OCI-M1 (cell line): ENCODE results near the gene LETM1.
A peak's percentile ranks its signal among the peaks of the same experiment; 100 is the strongest.

Experiments
- DNase-seq: peaks from one replicate; lab custom pipeline; 2025; lab: John Stamatoyannopoulos, UW

Gene LETM1

GRCh38 chr4:1826531-1827350 is 29.2 kb downstream of the LETM1 start:
- no peak for DNase-seq

GRCh38 chr4:1825326-1825725 is 30.6 kb downstream of the LETM1 start:
- no peak for DNase-seq

- DNase-seq = no peak
Measured at GRCh38 chr4:1824746-1825145, 31.2 kb downstream of the LETM1 start.

GRCh38 chr4:1823545-1823932 is 32.4 kb downstream of the LETM1 start:
- no peak for DNase-seq

- no peak for DNase-seq
Measured at GRCh38 chr4:1822568-1823544, 33.1 kb downstream of the LETM1 start.

GRCh38 chr4:1821679-1822567 is 34.0 kb downstream of the LETM1 start:
- DNase-seq = no peak

GRCh38 chr4:1819816-1820215 is 36.1 kb downstream of the LETM1 start:
- DNase-seq = no peak

GRCh38 chr4:1819284-1819683 is 36.7 kb downstream of the LETM1 start:
- DNase-seq = no peak

- DNase-seq = no peak
Measured at GRCh38 chr4:1815997-1816860, 39.7 kb downstream of the LETM1 start.

GRCh38 chr4:1815096-1815996 is 40.6 kb downstream of the LETM1 start:
- no peak for DNase-seq

- DNase-seq = no peak
Measured at GRCh38 chr4:1814453-1814852, 41.5 kb downstream of the LETM1 start.

GRCh38 chr4:1813915-1814314 is 42.0 kb downstream of the LETM1 start:
- DNase-seq = no peak

- no peak for DNase-seq
Measured at GRCh38 chr4:1813231-1813630, 42.7 kb downstream of the LETM1 start.

- no peak for DNase-seq
Measured at GRCh38 chr4:1812720-1813119, 43.2 kb downstream of the LETM1 start.

- DNase-seq = no peak
Measured at GRCh38 chr4:1810765-1811164, 45.2 kb downstream of the LETM1 start.

- DNase-seq = peak; percentile 84
Measured at GRCh38 chr4:1809754-1810502, 46.0 kb downstream of the LETM1 start.

GRCh38 chr4:1808851-1809753 is 46.9 kb downstream of the LETM1 start:
- no peak for DNase-seq

GRCh38 chr4:1808396-1808795 is 47.6 kb downstream of the LETM1 start:
- DNase-seq = no peak
